ENCODE data around the gene SRPK2.

SRPK2 gene

DNA sequence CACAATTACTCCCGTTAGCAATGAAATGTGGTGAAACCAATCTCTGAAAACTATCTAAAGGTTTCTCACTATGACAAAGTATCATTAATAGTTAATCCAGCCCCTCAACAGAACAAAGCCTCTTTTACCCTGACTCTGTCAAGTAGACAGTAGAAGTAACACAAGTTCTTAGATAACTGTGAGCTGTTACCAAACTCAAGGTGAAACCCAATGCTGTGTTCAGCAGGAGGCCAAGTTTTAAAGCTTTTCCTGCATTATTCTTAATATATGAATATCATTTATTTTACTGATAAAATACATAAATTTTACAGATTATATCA is 109.1 kb downstream of the SRPK2 start:
- no peak overlapping the region for H3K4me3 ChIP-seq (ENCODE audit: low read length)
- no peak for DNase-seq (ENCODE audit: low read depth)
- TF ChIP-seq, protein P1, sequence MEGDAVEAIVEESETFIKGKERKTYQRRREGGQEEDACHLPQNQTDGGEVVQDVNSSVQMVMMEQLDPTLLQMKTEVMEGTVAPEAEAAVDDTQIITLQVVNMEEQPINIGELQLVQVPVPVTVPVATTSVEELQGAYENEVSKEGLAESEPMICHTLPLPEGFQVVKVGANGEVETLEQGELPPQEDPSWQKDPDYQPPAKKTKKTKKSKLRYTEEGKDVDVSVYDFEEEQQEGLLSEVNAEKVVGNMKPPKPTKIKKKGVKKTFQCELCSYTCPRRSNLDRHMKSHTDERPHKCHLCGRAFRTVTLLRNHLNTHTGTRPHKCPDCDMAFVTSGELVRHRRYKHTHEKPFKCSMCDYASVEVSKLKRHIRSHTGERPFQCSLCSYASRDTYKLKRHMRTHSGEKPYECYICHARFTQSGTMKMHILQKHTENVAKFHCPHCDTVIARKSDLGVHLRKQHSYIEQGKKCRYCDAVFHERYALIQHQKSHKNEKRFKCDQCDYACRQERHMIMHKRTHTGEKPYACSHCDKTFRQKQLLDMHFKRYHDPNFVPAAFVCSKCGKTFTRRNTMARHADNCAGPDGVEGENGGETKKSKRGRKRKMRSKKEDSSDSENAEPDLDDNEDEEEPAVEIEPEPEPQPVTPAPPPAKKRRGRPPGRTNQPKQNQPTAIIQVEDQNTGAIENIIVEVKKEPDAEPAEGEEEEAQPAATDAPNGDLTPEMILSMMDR (conservative IDR thresholded peaks at IDR 0.05; ENCODE audit: low read depth, low read length): no peak

DNA sequence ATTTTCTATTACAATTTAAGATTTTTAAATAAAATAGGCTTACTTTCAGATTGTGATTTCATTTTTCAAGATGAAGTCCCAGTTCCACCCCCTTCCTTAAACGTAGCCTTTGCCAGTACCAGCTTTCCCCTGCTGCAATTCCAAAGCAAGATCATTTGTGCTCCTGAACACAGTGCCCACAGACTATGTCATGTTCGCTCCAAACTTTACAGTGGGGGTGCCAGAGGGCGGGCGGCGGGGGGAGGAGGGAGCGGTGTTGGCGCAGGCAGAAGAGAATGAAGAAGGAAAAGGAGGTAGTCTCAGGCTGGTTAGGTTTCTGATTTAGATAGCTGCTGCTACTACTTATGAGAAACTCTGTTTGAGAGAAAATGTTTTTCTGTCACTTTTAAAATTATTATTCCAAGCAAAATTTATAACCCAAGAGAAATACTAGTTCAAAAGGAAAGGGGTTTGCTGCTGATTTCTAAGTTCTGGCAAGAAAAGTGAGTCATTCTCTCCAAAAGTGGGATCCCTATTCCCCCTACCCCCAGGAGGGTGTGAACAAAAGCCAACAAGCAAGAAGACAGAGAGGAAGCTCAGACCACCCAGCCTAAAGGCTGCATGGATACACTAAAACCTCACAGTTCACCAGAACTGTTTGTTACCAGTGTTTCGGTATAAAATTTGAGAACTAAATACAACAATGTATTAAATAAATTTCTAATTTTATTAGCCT is 109.6 kb downstream of the SRPK2 start:
- no peak overlapping the region for H3K4me3 ChIP-seq (ENCODE audit: low read length)
- TF ChIP-seq, protein P1 (conservative IDR thresholded peaks at IDR 0.05; ENCODE audit: low read depth, low read length): no peak

DNA sequence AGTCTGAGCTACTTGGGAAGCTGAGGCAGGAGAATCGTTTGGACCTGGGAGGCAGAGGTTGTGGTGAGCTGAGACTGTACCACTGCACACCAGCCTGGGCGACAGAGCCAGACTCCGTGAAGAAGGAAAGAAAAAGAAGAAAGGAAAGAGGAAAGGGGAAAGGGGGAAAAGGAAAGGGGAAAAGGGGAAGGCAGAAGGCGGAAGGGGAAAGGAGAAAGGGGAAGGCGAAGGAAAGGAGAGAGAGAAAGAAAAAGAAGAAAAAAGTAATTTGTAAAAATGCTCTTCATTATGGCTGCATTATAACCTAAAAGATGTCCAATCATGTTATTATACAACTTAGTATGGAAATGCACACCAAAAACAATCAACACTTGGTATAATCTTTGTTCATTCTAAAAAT is 110.2 kb downstream of the SRPK2 start:
- no peak overlapping the region for H3K4me3 ChIP-seq (ENCODE audit: low read length)
- TF ChIP-seq, protein P1 (conservative IDR thresholded peaks at IDR 0.05; ENCODE audit: low read depth, low read length): no peak
- DNase-seq (ENCODE audit: low read depth): no peak

More for the DNA sequence above, 109.6 kb downstream of the SRPK2 start:
- DNase-seq (ENCODE audit: low read depth): no peak

DNA sequence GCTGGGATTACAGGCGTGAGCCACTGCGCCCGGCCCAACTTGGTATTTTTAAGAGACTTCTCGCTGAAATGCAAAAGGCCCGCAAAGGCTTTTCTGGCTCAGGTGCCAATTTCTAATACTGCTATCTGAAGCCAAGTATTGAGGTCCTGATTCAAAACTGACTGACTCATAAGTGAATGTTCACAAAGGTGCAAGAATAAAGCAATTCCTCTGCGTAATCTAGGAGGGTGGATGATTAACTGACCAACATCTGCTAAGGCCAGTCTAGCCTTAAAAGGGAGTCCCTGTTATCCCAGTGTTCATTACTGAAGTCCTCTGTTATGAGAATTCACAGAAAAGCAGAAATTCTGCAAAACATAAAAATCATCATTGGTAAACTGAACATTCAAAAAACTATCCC is 111.4 kb downstream of the SRPK2 start:
- H3K4me3 ChIP-seq (ENCODE audit: low read length): no peak overlapping the region
- no peak for DNase-seq (ENCODE audit: low read depth)
- TF ChIP-seq, protein P1 (conservative IDR thresholded peaks at IDR 0.05; ENCODE audit: low read depth, low read length): no peak

DNA sequence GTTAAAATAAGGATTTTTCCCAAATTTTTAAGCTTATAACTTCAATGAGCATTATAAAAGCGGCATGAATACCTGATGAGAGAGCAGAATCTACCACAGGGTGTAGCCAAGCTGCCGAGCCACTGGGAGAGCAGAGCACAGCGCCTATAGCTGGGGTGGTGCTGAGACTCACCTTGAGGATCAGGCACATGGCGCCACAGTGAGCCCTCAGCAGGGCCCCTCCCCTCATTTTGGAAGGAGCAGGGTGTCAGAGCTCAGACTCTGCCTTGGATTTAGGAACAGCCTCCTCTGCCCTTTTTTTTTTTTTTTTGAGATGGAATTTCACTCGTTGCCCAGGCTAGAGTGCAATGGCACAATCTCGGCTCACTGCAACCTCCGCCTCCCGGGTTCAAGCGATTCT is 118.6 kb downstream of the SRPK2 start:
- no peak overlapping the region for H3K4me3 ChIP-seq (ENCODE audit: low read length)
- DNase-seq (ENCODE audit: low read depth): no peak
- TF ChIP-seq, protein P1 (conservative IDR thresholded peaks at IDR 0.05; ENCODE audit: low read depth, low read length): no peak

DNA sequence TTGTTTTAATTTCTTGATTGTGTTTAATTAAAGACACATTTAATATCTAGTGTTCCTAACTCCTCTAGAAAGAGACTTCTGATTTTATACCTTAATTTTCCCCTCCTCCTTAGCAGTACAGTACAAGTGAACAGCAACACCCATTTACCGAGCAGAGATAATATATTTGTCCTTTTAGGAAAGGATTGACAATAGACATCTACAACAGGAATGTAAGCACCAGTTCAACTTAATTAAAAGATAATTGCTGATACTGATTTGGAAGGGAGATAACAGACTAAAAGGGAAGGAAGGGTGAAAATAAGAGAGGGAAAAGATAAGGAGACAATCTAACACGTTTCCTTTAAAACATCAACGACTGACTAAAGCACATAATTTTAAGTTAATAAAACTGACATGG is 119.3 kb downstream of the SRPK2 start:
- DNase-seq (ENCODE audit: low read depth): no peak
- TF ChIP-seq, protein P1 (conservative IDR thresholded peaks at IDR 0.05; ENCODE audit: low read depth, low read length): no peak
- peak overlapping the region; percentile 51 for H3K4me3 ChIP-seq (ENCODE audit: low read length)

All from retinal pigment epithelial cell (primary cell).